ENCODE results near the gene EML6. TPM values are rescaled to one million over a fixed set of nuclear protein-coding genes. Genes with fewer than 3 reads are reported as not detected.

Gene EML6
- polyA plus RNA-seq, 2 of the 4 experiments (the other 2 are of a cell fraction) = 1.4 to 1.5 TPM

DNA sequence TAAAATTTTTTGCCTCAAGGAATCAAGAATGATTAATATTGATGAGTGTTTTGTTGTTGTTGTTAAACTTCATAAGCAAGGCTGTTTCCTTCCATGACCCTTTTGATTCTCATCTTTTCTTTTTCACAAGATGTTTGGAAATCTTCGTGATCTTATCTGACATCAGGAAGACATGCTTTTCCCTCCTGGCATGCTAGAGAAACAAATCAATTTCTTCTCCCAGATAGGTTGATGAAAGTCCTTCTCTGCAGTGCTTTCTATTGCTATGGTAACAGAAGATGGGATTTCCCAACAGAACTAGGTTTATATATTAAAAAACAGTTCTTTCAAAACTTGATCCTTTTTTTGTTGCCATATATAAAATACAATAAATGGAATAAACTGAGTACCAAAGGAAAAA lies 85.2 kb downstream of the EML6 start:
- Histone ChIP-seq H3K27ac (no peak overlapping the region), H3K4me3 (no peak overlapping the region), H3K9me3 (peaks cover 3% of the 10 kb centered on the region; the same call in 1 of the 3 replicates), H3K4me2 (no peak overlapping the region), H3K4me1 (peaks cover 10% of the 10 kb centered on the region)
- DNase-seq (ENCODE audit: low read depth in 1 of 2, low spot score in 1 of 2) (no peak), ATAC-seq (no peak), FAIRE-seq (peak; percentile 32)
- TF ChIP-seq HOXB5 (CRISPR knock-in tag; IDR thresholded peaks at IDR 0.05) (no peak), RARB (CRISPR knock-in tag; IDR thresholded peaks at IDR 0.05) (no peak), ESRRA (IDR thresholded peaks at IDR 0.05; ENCODE audit: borderline replicate concordance, low read length) (no peak), SREBF2 (IDR thresholded peaks at IDR 0.05) (no peak), JUNB (IDR thresholded peaks at IDR 0.05) (no peak)
- TF ChIP-seq, protein P1, sequence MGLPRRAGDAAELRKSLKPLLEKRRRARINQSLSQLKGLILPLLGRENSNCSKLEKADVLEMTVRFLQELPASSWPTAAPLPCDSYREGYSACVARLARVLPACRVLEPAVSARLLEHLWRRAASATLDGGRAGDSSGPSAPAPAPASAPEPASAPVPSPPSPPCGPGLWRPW (IDR thresholded peaks at IDR 0.05) = no peak
- ChIA-PET POLR2A (no interaction called here), CTCF (interaction anchor here (2.3 kb wide), 1 partner anchor 30 kb away, joined by 9 read pairs; no protein-coding TSS in a partner anchor)
- WGBS (ENCODE audit: missing lambda C conversion rate) = 72% methylated on average over 1 of the region's 1 CpG

GRCh38 chr2:54809819-54810218 lies 86.4 kb downstream of the EML6 start:
- no peak overlapping the region for H3K27ac ChIP-seq
- FAIRE-seq (no peak), ATAC-seq (peak; percentile 79 to 80), DNase-seq (ENCODE audit: low read depth in 1 of 2, low spot score in 1 of 2) (peak; percentile 7 to 29)
- TF ChIP-seq FOSL2 (IDR thresholded peaks at IDR 0.05) (no peak), FOSL2 (CRISPR knock-in tag; IDR thresholded peaks at IDR 0.05) (peak; percentile 81), KDM5A (IDR thresholded peaks at IDR 0.05) (no peak), JUNB (IDR thresholded peaks at IDR 0.05) (peak; percentile 35; the same call in 1 of the 2 replicates)
- TF ChIP-seq, protein P2, sequence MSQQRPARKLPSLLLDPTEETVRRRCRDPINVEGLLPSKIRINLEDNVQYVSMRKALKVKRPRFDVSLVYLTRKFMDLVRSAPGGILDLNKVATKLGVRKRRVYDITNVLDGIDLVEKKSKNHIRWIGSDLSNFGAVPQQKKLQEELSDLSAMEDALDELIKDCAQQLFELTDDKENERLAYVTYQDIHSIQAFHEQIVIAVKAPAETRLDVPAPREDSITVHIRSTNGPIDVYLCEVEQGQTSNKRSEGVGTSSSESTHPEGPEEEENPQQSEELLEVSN (IDR thresholded peaks at IDR 0.05; ENCODE audit: borderline replicate concordance, low read depth) = no peak
- H3K4me2 ChIP-seq = peak overlapping the region; percentile 39
- ChIA-PET CTCF (interaction anchor here (0.8 to 1.9 kb wide), 5 partner anchors 9 to 105 kb away, joined by 3 to 5 read pairs (median 4); no protein-coding TSS in a partner anchor), POLR2A (no interaction called here)
- peaks cover 3% of the 10 kb centered on the region; the same call in 1 of the 3 replicates for H3K9me3 ChIP-seq
- peaks cover 10% of the 10 kb centered on the region for H3K4me1 ChIP-seq
- H3K4me3 ChIP-seq = no peak overlapping the region

DNA sequence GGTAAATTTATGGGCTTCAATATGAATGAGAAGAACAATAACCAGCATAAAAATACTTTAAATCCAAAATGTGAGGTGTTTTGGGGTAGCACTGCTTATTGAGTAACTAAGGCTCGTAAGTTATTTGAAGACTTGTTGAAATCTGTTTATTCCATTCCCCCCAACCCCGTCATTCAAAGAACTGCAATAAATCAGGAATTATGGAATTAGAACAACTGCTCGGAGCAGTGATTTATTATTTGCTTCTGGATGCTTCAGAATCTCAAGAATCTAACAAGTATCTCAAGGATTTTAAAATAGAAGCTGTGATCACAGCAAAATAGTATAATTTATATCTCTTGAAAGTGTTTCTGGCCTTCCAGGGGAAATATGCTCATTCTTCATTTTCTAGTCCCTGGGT lies 86.8 kb downstream of the EML6 start:
- H3K4me2 ChIP-seq = peak overlapping the region; percentile 39; the same call in 2 of the 3 replicates
- DNase-seq (ENCODE audit: low read depth in 1 of 2, low spot score in 1 of 2) (no peak), FAIRE-seq (no peak), ATAC-seq (no peak)
- CTCF ChIA-PET = interaction anchor here (0.8 to 1.9 kb wide), 6 partner anchors 10 to 106 kb away, joined by 3 to 5 read pairs (median 4); no protein-coding TSS in a partner anchor
- no peaks in the 10 kb centered on the region for H3K9me3 ChIP-seq
- TF ChIP-seq, protein P2 (IDR thresholded peaks at IDR 0.05; ENCODE audit: borderline replicate concordance, low read depth) = no peak
- TF ChIP-seq HMGXB4 (CRISPR knock-in tag; IDR thresholded peaks at IDR 0.05; ENCODE audit: borderline replicate concordance) = no peak
- no peak for TF ChIP-seq NFE2L2 (conservative IDR thresholded peaks at IDR 0.05; ENCODE audit: low read length)
- TF ChIP-seq ESRRA (IDR thresholded peaks at IDR 0.05; ENCODE audit: borderline replicate concordance, low read length) = no peak
- TF ChIP-seq ZSCAN20 (CRISPR knock-in tag; IDR thresholded peaks at IDR 0.05) = no peak
- TF ChIP-seq POLR2A (IDR thresholded peaks at IDR 0.05; ENCODE audit: low read length) = no peak
- TF ChIP-seq HOXB5 (CRISPR knock-in tag; IDR thresholded peaks at IDR 0.05) = no peak
- TF ChIP-seq RARB (CRISPR knock-in tag; IDR thresholded peaks at IDR 0.05) = no peak
- no peak for TF ChIP-seq HOXB13 (CRISPR knock-in tag; IDR thresholded peaks at IDR 0.05; ENCODE audit: low read depth)
- no peak overlapping the region for H3K27ac ChIP-seq
- 74% methylated on average over 3 of the region's 3 CpGs for WGBS (ENCODE audit: missing lambda C conversion rate)
- peaks cover 10% of the 10 kb centered on the region for H3K4me1 ChIP-seq
- POLR2A ChIA-PET = no interaction called here
- no peak overlapping the region for H3K4me3 ChIP-seq

DNA sequence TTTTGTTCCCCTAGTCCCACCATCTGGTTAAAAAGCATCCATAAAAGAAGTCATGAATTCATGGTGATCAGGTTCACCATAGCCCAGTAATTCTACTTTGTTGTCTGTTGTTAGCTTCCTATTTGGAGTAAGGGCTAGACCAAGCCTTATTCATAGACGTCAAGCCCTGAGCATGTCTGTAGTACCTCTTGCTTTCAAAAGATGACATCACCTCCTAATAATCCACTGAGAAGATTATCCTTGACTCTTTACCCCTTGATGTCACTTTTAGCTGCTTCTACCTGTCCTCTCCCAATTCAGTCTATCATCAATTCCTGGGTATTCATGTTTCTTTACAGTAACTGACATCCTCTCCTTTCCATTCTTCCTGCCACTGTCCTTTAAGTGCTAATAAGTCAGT lies 90.1 kb downstream of the EML6 start:
- Histone ChIP-seq H3K27ac (no peak overlapping the region), H3K4me3 (no peak overlapping the region), H3K4me2 (no peak overlapping the region), H3K9me3 (no peaks in the 10 kb centered on the region), H3K4me1 (peaks cover 10% of the 10 kb centered on the region)
- DNase-seq (ENCODE audit: low read depth in 1 of 2, low spot score in 1 of 2) = no peak
- ATAC-seq = no peak
- ChIA-PET POLR2A (no interaction called here), CTCF (interaction anchor here (0.7 kb wide), 1 partner anchor 28 kb away, joined by 3 read pairs; no protein-coding TSS in a partner anchor)
- 70% methylated on average over 1 of the region's 1 CpG for WGBS (ENCODE audit: missing lambda C conversion rate)
- peak; percentile 43 for FAIRE-seq
- TF ChIP-seq FOXS1 (CRISPR knock-in tag; IDR thresholded peaks at IDR 0.05) (no peak), HDAC2 (IDR thresholded peaks at IDR 0.05) (no peak), NPAS2 (CRISPR knock-in tag; IDR thresholded peaks at IDR 0.05; ENCODE audit: borderline replicate concordance) (no peak), SMC3 (IDR thresholded peaks at IDR 0.05) (no peak), EHF (CRISPR knock-in tag; IDR thresholded peaks at IDR 0.05) (no peak), CHD2 (IDR thresholded peaks at IDR 0.05; ENCODE audit: low read length, partially characterized antibody) (no peak), MYC (IDR thresholded peaks at IDR 0.05; ENCODE audit: borderline replicate concordance, low read length) (no peak), SREBF2 (IDR thresholded peaks at IDR 0.05) (no peak), PHF8 (IDR thresholded peaks at IDR 0.05; ENCODE audit: borderline replicate concordance, low read depth) (no peak), RAD21 (conservative IDR thresholded peaks at IDR 0.05 in 1 of 2, IDR thresholded peaks at IDR 0.05 in 1 of 2) (no peak), FOSL2 (IDR thresholded peaks at IDR 0.05) (no peak), FOSL2 (CRISPR knock-in tag; IDR thresholded peaks at IDR 0.05) (no peak)

Data from A549 (cell line).